BE2C (cell line): ENCODE data around the gene UBLCP1. TPM values are rescaled to one million over a fixed set of nuclear protein-coding genes. Genes with fewer than 3 reads are reported as not detected.

Experiments used
- DNase-seq: peaks from one replicate; pipeline ENCODE4 v3.0.0-alpha.2; 2020
- H3K27me3 ChIP-seq: fragments of 250-450 bp; sonication (Bioruptor Pico); 2 replicates; pipeline ENCODE4 v1.5.1; 2020; ENCODE audit warnings: mild to moderate bottlenecking
- H3K36me3 ChIP-seq: fragments of 250-450 bp; sonication (Bioruptor Pico); 2 replicates; pipeline ENCODE4 v1.5.1; 2020; ENCODE audit warnings: mild to moderate bottlenecking
- H3K4me1 ChIP-seq: fragments of 250-450 bp; sonication (Bioruptor Pico); 2 replicates; pipeline ENCODE4 v1.5.1; 2020
- H3K4me3 ChIP-seq: 2 replicates; pipeline ENCODE4 v1.5.1; 2011; ENCODE audit warnings: low read depth, low read length
- H3K9me3 ChIP-seq: fragments of 250-450 bp; sonication (Bioruptor Pico); 2 replicates; pipeline ENCODE4 v1.5.1; 2020
- polyA plus RNA-seq: library from polyadenylated mRNA; unstranded; fragments of >200 nt; gene quantifications from one replicate; pipeline ENCODE4 v1.2.1, GENCODE V29; 2012; ENCODE audit warnings: low read depth, missing spikeins; ENCODE audit not compliant: insufficient read length, insufficient read depth
- TF ChIP-seq, protein P1 (sequence below): IDR thresholded peaks from 2 replicates; pipeline ENCODE4 v1.5.1; 2012; ENCODE audit warnings: mild to moderate bottlenecking, low read depth, low read length

The UBLCP1 gene, protein sequence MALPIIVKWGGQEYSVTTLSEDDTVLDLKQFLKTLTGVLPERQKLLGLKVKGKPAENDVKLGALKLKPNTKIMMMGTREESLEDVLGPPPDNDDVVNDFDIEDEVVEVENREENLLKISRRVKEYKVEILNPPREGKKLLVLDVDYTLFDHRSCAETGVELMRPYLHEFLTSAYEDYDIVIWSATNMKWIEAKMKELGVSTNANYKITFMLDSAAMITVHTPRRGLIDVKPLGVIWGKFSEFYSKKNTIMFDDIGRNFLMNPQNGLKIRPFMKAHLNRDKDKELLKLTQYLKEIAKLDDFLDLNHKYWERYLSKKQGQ
- polyA plus RNA-seq = 24.5 TPM

DNA sequence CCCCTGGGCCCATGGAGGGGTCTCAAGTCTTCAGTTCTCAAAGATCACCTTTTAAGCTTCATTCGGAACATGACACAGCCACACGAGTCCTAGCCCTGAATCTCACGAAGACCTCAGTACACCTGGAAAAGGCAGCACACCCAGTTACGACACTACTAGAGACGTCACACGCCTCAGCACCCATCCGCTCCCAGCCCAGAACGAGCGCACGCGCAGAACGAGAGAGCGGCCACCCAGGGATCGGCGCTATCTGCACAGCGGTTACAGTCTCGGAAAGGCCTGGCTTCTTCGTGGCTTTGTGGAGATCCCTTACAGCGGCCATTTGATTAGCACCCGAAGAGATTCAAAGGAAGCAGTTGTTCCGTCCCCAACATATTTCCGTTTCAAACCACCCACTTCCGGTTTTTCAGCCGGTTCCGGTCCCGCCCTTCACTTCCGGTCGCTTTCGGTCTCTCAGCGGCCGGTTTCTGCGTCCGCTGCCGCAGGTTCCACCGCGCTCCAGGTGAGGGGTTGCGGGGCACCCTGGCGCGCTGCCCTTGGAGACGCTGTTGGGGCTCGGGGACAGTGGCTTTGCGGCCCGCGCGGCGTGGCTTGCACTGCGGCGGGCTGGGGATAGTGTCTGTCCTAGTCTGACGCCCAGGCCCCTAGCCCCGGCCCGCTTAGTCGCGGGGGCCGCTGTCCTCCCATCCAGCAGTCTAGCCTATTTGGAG lies at the start of gene UBLCP1:
UBLCP1 (plus strand) TSS at position 432 of the 710 bp plus-strand sequence. CDS start 5,626 bp downstream, outside the sequence.
- TF ChIP-seq, protein P1, sequence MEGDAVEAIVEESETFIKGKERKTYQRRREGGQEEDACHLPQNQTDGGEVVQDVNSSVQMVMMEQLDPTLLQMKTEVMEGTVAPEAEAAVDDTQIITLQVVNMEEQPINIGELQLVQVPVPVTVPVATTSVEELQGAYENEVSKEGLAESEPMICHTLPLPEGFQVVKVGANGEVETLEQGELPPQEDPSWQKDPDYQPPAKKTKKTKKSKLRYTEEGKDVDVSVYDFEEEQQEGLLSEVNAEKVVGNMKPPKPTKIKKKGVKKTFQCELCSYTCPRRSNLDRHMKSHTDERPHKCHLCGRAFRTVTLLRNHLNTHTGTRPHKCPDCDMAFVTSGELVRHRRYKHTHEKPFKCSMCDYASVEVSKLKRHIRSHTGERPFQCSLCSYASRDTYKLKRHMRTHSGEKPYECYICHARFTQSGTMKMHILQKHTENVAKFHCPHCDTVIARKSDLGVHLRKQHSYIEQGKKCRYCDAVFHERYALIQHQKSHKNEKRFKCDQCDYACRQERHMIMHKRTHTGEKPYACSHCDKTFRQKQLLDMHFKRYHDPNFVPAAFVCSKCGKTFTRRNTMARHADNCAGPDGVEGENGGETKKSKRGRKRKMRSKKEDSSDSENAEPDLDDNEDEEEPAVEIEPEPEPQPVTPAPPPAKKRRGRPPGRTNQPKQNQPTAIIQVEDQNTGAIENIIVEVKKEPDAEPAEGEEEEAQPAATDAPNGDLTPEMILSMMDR = no peak
- peak within 1 kb of the TSS; percentile 88 for H3K4me3 ChIP-seq
- no peaks in the 10 kb centered on the region for H3K27me3 ChIP-seq
- H3K4me1 ChIP-seq = no peaks in the 10 kb centered on the region
- peak; percentile 79 for DNase-seq
- H3K36me3 ChIP-seq = no peaks in the 10 kb centered on the region; the same call in 1 of the 2 replicates
- no peaks in the 10 kb centered on the region for H3K9me3 ChIP-seq

DNA sequence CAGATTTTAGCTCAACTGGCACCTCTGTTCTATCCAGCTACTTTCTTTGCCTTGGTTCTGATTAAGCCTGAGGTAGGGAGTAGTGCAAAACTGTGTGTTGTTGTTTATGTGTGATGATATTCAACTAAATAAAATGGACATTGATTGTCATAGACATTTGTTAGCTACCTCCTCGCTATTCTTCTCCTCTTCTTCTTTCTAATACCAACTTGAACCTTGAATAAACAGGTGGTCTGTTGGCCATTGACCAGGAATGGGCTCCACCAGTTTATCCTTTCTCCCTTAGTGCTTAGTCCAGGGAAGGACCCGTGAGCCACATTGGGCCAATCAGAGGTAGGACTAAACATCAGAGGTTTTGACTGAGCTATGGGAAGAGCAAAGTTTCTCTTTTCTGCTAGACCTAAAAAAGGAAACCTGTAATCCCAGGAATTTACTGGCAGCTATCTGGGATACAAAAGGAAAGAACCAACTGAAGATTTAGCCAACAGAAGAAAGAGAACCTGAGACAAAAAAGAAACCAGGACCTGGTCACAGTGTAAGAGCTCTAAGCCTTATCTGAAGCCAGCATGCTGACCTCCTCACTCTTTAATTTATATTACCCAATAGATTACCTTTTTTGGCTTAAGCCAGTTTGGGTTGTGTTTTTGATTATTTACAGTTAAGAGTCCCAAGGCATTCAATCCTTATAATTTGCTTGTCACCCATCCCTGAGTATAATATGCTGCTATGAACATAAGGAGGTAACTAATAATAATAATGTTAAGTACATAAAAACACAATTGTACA lies 48.4 kb upstream of the UBLCP1 start:
- no peaks in the 10 kb centered on the region for H3K27me3 ChIP-seq
- no peaks in the 10 kb centered on the region for H3K36me3 ChIP-seq
- DNase-seq = no peak
- no peak overlapping the region for H3K4me3 ChIP-seq
- TF ChIP-seq, protein P1 = no peak
- H3K9me3 ChIP-seq = no peaks in the 10 kb centered on the region
- peaks cover 24% of the 10 kb centered on the region for H3K4me1 ChIP-seq

DNA sequence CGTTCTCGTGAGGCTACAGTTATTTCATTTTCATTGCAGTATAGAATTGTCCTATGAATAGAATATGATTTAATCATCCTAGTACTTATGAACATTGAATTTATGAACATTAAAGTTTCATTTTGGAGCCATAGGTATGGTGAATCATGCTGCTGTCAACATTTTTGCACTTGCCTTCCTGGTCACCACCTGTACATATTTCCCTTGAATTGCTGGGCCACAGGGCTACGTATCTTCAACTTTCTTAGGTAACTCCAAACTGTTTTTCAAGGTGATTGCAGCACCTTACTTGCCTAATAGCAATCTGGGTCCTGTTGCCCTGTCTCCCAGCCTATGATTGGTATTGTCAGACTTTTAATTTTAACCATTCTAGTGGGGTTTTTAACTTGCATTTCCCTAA lies 47.2 kb upstream of the UBLCP1 start:
- H3K27me3 ChIP-seq = no peaks in the 10 kb centered on the region
- peaks cover 16% of the 10 kb centered on the region for H3K4me1 ChIP-seq
- H3K9me3 ChIP-seq = no peaks in the 10 kb centered on the region
- DNase-seq = no peak
- H3K36me3 ChIP-seq = no peaks in the 10 kb centered on the region
- H3K4me3 ChIP-seq = no peak overlapping the region
- TF ChIP-seq, protein P1 = no peak

DNA sequence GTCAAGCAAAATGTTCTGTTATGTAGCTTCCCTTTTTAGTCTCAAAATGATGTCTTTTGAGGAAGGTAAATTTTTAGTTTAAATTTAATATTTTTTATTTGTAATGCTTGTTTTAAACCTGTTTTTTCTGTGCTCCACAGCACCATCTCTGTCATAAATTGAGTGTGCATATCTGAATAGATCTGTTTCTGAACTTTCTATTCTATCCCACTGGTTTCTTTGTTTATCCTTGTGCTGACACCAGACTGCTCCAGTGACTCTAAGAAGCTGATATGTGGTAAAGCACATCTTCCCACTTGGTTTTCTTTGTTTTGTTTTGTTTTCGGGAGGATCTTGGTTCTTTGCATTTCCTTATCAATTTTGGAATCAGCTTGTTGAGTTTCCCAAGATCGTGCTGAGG lies 46.6 kb upstream of the UBLCP1 start:
- H3K27me3 ChIP-seq = no peaks in the 10 kb centered on the region
- no peaks in the 10 kb centered on the region for H3K9me3 ChIP-seq
- TF ChIP-seq, protein P1 = no peak

DNA sequence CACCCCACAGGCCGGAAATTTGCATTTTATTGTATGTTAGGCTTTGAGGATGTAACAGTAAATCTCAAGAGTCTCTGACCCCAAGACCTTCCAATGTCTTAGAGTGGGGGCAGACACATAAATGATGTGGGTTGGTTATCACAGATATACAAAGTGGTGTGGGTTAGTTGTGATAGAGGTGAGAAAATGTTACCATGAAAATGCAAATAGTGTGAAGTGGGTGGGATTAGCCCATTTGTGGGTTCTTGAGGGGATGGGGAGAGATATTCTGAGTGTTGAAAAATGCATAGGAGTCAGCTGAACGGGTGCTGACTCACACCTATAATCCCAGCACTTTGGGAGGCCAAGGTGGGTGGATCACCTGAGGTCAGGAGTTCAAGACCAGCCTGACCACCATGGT lies 45.9 kb upstream of the UBLCP1 start:
- no peaks in the 10 kb centered on the region for H3K36me3 ChIP-seq
- no peak overlapping the region for H3K4me3 ChIP-seq
- DNase-seq = no peak
- H3K4me1 ChIP-seq = peaks cover 5% of the 10 kb centered on the region
- no peaks in the 10 kb centered on the region for H3K27me3 ChIP-seq
- TF ChIP-seq, protein P1 = no peak
- no peaks in the 10 kb centered on the region for H3K9me3 ChIP-seq

More for the DNA sequence above, 46.6 kb upstream of the UBLCP1 start:
- DNase-seq = no peak
- Histone ChIP-seq H3K4me3 (no peak overlapping the region), H3K4me1 (peaks cover 10% of the 10 kb centered on the region), H3K36me3 (no peaks in the 10 kb centered on the region)
